Measurements from ENCODE around the gene RNF186.
"Not testable (repeated sequence)": the region's sequence is repeated elsewhere in the genome, so short reads cannot be mapped to it uniquely, and the experiment has no call there.

RNF186 gene

GRCh38 chr1:19814681-19815503 lies at the start of gene RNF186:
TSS of gene RNF186 (minus strand) at chr1:19815283. CDS start at chr1:19815101, 182 bp downstream.
- no peak for DNase-seq

DNA sequence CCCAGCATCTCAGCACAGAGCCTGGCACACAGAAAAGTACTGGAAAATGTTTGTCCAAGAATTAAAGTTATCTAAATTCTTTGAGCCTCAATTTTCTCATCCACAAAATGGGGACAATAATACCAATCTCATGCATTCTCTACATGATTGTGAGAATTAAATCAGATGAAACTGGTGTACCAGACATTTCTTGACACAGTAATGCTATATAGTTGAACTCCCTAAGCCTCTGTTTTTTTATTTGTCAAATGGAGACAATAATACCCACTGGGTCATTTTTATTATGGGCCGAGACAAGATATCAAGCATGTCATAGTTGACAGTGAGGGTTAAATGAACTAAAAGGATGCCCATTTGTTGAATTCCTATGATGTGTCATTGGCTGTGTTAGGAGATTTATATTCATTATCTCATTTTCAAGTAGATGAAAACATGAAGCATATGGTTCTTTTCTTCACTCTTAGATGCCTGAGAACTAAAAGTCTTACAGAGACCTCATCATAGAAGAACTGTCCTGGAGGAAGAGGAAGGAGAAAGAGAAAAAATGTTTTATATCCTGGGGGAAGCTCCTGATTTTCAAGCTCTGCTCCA lies 49.6 kb upstream of the RNF186 start:
- no peak for DNase-seq

GRCh38 chr1:19862944-19863343 lies 47.9 kb upstream of the RNF186 start:
- DNase-seq, result no peak

GRCh38 chr1:19861842-19862530 lies 46.9 kb upstream of the RNF186 start:
- DNase-seq, result no peak

- DNase-seq, result no peak
These were observed 46.0 kb upstream of the RNF186 start for GRCh38 chr1:19861034-19861433.

- DNase-seq, result no peak
These were observed 45.3 kb upstream of the RNF186 start for GRCh38 chr1:19860418-19860817.

GRCh38 chr1:19859876-19860275 lies 44.8 kb upstream of the RNF186 start:
- no peak for DNase-seq

GRCh38 chr1:19858893-19859292 lies 43.8 kb upstream of the RNF186 start:
- no peak for DNase-seq

DNA sequence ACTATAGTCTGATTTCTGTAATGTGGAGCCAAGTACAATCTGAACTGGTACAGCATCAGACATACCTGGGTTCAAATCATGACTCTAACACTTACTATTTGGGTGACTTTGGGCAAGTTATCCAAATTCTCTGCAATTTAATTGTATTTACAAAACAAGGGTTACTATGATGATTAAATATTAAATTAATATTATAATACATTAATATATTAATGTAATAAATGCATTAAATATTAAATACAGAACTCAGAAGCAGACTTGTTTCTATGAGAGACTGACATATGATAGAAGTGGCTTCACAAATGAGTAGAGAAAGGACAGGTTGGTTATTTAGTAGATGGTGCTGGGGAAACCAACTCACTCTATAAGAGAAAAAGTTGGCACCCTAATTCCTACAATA lies 39.8 kb upstream of the RNF186 start:
- no peak for DNase-seq

- DNase-seq, result no peak
These were observed 37.0 kb upstream of the RNF186 start for GRCh38 chr1:19852036-19852435.

DNA sequence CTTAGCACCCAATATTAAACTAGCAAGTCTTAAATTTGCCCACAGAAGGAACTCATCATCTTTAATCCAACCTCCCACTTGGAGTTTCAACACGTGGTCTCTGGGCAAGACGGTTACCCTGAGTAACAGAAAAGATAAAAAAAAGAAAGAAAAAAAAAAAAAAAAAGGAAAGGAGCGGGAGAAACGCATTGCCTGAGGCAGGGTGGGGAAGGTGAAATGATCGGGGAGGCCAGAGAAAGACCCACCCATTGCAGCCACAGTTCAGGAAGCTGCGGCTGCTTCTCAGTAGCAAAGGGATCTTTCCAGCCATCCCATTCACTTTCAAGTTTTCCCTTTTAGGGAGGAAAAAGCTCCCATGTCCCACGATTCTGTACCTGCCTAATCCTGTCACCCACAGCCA lies 35.1 kb upstream of the RNF186 start:
- no peak for DNase-seq

- DNase-seq, result not testable (repeated sequence)
These were observed 34.2 kb upstream of the RNF186 start for GRCh38 chr1:19849307-19849706.

DNA sequence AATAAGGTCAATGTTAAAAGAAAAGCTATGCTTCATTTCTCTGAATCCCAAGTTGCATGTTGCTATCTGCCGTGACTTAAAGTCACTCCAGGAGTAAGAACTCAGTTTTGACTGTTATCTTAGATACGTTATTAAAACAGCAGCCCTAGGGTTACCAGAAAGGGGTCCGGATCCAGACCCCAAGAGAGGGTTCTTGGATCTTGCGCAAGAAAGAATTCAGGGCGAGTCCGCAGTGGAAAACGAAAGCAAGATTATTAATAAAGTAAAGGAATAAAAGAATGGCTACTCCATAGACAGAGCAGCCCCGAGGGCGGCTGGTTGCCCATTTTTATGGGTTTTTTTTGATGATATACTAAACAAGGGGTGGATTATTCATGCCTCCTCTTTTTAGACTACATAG lies 32.3 kb upstream of the RNF186 start:
- not testable (repeated sequence) for DNase-seq

DNA sequence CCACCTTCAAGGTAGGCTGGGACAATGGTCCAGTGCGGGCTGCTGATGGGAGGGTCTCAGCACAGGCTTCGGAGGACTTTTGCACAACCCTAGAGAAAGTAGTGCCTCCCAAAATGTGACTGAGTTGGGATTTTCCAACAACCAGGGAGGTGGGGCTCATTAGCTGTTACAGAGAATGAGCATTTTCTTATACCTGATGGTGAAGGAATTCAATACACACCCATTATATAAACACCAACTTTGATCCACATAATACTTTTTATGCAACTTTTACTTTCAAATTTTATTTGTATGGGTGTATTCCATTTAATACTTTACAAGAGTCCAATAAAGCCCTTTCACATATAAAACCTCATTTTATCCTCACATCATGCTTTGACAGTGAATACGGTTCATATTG lies 31.3 kb upstream of the RNF186 start:
- no peak for DNase-seq

DNA sequence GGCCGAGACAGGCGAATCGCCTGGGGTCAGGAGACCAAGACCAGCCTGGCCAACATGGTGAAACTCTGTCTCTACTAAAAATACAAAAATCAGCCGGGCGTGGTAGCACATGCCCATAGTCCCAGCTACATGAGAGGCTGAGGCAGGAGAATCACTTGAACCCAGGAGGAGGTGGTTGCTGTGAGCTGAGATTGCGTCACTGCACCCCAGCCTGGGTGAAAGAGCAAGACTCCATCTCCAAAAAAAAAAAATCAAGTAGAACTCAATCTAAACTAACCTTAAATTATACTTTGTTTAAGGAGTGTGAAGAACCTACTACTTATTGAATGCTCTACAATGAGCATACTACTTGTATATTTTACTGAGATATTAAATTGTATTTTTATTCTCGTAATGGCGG lies 30.5 kb upstream of the RNF186 start:
- DNase-seq, result no peak

DNA sequence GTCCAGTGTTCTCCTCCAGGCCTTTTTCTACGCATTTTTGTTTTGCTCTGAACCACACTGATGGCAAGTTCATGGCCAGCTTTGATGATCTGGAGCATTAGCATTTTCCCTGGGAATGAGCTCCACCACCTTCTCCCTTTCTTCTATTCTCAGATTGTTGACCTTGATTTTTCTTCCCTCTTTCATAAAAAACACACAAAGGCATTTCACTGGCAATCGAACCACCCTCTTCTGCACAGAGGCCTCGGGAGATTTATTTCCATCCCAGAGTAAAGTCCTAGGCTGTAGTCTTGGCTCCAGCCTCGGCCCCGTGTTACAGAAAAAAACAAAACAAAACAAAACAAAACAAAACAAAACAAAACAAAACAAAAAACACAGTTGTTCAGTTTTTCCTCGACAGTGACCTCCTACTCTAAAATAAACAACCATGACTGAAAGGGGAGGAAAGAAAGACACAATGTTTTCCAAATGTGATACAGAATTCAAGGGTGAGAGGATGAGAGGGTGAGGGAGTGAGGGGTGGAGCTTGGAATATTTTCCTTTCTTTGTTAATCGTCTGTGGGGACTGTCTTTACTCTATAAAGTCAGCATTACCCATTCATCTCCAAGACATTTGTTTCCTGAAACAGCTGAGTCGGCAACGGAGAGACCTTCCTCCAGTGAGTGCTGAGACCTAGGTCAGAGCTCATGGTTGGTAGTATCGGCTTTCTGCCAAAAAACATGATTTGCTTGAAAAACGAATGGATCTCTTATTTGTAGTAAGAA lies 29.8 kb upstream of the RNF186 start:
- no peak for DNase-seq

DNA sequence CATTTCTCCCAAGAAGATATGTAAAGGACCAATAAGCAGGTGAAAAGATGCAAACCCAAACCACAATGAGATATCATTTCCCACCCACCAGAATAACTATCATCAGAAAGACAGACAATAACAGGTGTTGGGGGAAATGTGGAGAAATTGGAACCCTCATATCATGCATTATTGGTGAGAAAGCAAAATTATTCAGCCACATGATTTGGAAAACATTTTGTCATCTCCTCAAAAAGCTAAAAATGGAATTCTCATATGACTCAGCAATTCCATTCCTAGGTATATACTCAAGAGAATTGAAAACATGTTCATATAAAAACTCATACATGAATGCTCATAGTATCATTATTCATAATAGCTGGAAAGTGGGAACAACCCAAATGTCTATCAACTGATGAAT lies 25.1 kb upstream of the RNF186 start:
- DNase-seq, result no peak

DNA sequence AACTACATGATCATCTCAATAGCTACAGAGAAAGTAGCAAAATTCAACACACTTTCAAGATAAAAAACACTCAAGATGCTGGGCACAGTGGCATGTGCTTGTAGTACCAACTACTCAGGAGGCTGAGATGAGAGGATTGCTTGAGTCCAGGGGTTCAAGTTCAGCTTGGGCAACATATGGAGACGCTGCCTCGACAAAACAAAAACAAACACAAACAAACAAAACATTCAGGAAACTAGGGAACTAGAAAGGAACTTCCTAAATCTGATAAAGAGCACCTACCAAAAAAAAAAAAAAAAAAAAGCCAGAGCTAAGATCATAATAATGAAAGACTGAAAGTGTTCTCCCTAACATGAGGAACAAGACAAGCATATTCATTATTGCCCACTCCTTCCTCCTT lies 22.8 kb upstream of the RNF186 start:
- DNase-seq, result no peak

DNA sequence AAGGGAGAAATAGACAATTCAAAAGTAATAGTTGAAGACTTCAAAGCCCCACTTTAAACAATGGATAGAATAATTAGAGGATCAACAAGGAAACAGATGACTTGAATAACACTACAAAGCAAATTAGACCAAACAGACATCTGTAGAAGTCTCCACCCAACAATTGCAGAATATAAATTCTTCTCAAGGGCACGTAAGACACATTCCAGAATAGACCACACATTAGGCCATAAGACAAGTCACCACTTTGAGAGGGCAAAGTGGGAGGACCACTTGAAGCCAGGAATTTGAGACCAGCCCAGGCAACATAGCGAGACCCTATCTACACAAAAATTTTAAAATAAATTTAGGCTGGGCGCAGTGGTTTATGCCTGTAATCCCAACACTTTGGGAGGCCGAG lies 20.5 kb upstream of the RNF186 start:
- DNase-seq, result no peak

DNA sequence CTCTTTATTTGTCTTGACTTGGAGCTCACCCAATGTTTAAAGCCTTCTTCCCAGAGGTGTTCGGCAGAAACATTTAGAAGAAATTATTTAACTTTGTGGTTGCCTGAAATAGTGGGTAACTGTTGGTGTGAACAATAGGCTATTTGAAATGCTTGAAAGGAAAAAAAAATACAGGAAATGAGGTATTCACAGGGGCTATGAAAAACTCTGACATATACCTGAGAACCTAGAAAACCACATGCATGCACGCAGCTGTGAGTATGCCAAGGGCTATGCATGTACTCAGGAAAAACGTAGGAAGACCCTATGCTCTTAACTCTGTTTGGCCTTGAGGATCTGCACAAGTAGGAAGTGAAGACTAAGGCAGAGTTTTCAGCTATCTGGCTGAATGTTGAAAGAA lies 16.4 kb upstream of the RNF186 start:
- no peak for DNase-seq

DNA sequence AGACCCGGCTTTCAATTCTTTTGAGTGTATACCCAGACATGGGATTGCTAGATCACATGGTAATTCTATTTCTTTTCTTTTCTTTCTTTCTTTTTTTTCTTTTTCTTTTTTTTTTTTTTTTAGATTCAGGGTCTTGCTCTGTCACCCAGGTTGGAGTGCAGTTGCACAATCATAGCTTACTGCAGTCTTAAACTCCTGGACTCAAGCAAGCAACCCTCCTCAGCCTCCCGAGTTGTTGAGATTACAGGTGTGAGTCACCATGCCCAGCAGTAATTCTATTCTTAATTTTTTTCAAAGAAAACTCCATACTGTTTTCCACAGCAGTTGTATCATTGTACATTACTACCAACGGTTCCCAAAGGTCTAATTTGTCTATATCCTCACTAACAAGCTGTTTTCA lies 13.5 kb upstream of the RNF186 start:
- DNase-seq, result no peak

GRCh38 chr1:19825298-19825697 lies 10.2 kb upstream of the RNF186 start:
- no peak for DNase-seq

DNA sequence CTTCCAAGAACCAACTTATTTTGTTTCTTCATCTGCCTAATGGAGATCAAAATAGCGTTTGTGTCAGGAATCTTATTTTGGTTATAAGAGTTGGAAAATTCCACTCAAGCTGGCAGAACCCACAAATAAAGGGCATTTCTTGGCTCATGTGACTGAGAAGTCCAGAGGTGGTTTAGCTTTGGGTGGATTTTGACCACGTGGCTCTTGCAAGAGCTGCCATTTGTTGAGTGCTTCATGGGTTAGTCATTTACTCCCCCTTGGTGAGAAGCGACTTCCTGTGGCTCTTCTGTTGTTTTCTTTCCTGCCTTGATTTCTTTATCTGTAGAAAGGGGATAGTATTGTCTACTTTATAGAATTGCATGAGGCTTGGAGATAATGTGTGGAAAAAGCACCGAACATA lies 9.5 kb upstream of the RNF186 start:
- DNase-seq, result no peak
